Neural cell (in vitro differentiated cells): ENCODE data around the gene ACSS2. TPM values are rescaled to one million over a fixed set of nuclear protein-coding genes. Genes with fewer than 3 reads are reported as not detected.

Experiments used
- H2AFZ ChIP-seq: fragments of 200-600, 300-800 bp; sonication (generic), shearing (Covaris generic); 2 replicates; pipeline ENCODE4 v1.6.0; 2014; ENCODE audit warnings: low read depth, mild to moderate bottlenecking, antibody characterized with exemption, low read length, moderate library complexity
- H3F3A ChIP-seq: fragments of 200-600 bp; shearing (Covaris generic); 2 replicates; pipeline ENCODE4 v1.6.1; 2016; ENCODE audit warnings: mild to moderate bottlenecking, moderate library complexity, mixed read lengths, antibody characterized with exemption, low read length; ENCODE audit not compliant: insufficient read depth, poor library complexity, severe bottlenecking
- H3K27ac ChIP-seq: fragments of 200-600, 300-800 bp; sonication (generic), shearing (Covaris generic); 2 replicates; pipeline ENCODE4 v1.5.1; 2014; ENCODE audit warnings: mild to moderate bottlenecking, low read length, moderate library complexity
- H3K27me3 ChIP-seq: fragments of 300-800, 200-600 bp; sonication (generic), shearing (Covaris generic); 2 replicates; pipeline ENCODE4 v1.6.0; 2014; ENCODE audit warnings: mild to moderate bottlenecking, low read depth, low read length, moderate library complexity; ENCODE audit not compliant: insufficient read depth
- H3K36me3 ChIP-seq: fragments of 300-800, 200-600 bp; sonication (generic), shearing (Covaris generic); 2 replicates; pipeline ENCODE4 v1.5.1; 2014; ENCODE audit warnings: mild to moderate bottlenecking, antibody characterized with exemption, low read length, moderate library complexity; ENCODE audit not compliant: insufficient read depth
- H3K4me2 ChIP-seq: fragments of 300-800, 200-600 bp; sonication (generic), shearing (Covaris generic); 2 replicates; pipeline ENCODE4 v1.6.0; 2014; ENCODE audit warnings: mild to moderate bottlenecking, low read length
- H3K4me3 ChIP-seq: fragments of 300-800, 200-600 bp; sonication (generic), shearing (Covaris generic); 2 replicates; pipeline ENCODE4 v1.5.1; 2014; ENCODE audit warnings: mild to moderate bottlenecking, low read length, moderate library complexity
- H3K79me2 ChIP-seq: fragments of 200-600 bp; shearing (Covaris generic); replicated peaks from 2 replicates; pipeline ENCODE4 v1.6.0; 2014; ENCODE audit warnings: mild to moderate bottlenecking, low read length, moderate library complexity; ENCODE audit not compliant: insufficient read depth
- H3K9ac ChIP-seq: fragments of 300-800, 200-600 bp; sonication (generic), shearing (Covaris generic); 2 replicates; pipeline ENCODE4 v1.6.1; 2016; ENCODE audit warnings: mild to moderate bottlenecking, low read length, mixed read lengths
- H3K9me2 ChIP-seq: fragments of 200-600 bp; shearing (Covaris generic); 2 replicates; pipeline ENCODE4 v1.6.1; 2016; ENCODE audit warnings: mild to moderate bottlenecking, low read length, mixed read lengths; ENCODE audit not compliant: insufficient read depth
- H3K9me3 ChIP-seq: fragments of 200-600, 300-800 bp; sonication (generic), shearing (Covaris generic); 2 replicates; pipeline ENCODE4 v1.6.1; 2016; ENCODE audit warnings: mild to moderate bottlenecking, mixed run types, low read length, moderate library complexity, mixed read lengths
- H4K20me1 ChIP-seq: fragments of 200-600 bp; shearing (Covaris generic); 2 replicates; pipeline ENCODE4 v1.6.1; 2016; ENCODE audit warnings: mild to moderate bottlenecking, mixed run types; ENCODE audit not compliant: insufficient read depth
- CTCF ChIP-seq: fragments of 450-650 bp; IDR thresholded peaks from 2 replicates; pipeline ENCODE4 v1.5.1; 2014; ENCODE audit warnings: antibody characterized with exemption, mild to moderate bottlenecking, moderate library complexity; ENCODE audit not compliant: poor library complexity, severe bottlenecking
- EP300 ChIP-seq: fragments of 450-650 bp; conservative IDR thresholded peaks from 2 replicates; pipeline ENCODE4 v1.6.1; 2014; ENCODE audit warnings: antibody characterized with exemption, mild to moderate bottlenecking, moderate library complexity; ENCODE audit not compliant: poor library complexity, severe bottlenecking
- EZH2 ChIP-seq: fragments of 200-600, 300-800 bp; shearing (Covaris generic), sonication (generic); IDR thresholded peaks from 2 replicates; pipeline ENCODE4 v1.6.1; 2014; ENCODE audit warnings: antibody characterized with exemption, low read length, borderline replicate concordance, mild to moderate bottlenecking; ENCODE audit not compliant: insufficient read depth, poor library complexity, severe bottlenecking
- MXI1 ChIP-seq: fragments of 450-650 bp; conservative IDR thresholded peaks from 2 replicates; pipeline ENCODE4 v1.6.1; 2014; ENCODE audit warnings: antibody characterized with exemption, mild to moderate bottlenecking; ENCODE audit not compliant: poor library complexity, severe bottlenecking
- POLR2AphosphoS5 ChIP-seq: IDR thresholded peaks from 2 replicates; pipeline ENCODE4 v1.6.1; 2012
- RAD21 ChIP-seq: fragments of 450-650 bp; conservative IDR thresholded peaks from 2 replicates; pipeline ENCODE4 v1.6.1; 2014; ENCODE audit warnings: antibody characterized with exemption, mild to moderate bottlenecking, moderate library complexity
- SMC3 ChIP-seq: fragments of 450-650 bp; conservative IDR thresholded peaks from 2 replicates; pipeline ENCODE4 v1.6.1; 2014; ENCODE audit warnings: antibody characterized with exemption, mild to moderate bottlenecking, moderate library complexity; ENCODE audit not compliant: poor library complexity
- TAF1 ChIP-seq: IDR thresholded peaks from 2 replicates; pipeline ENCODE4 v1.6.1; 2012; ENCODE audit warnings: low read depth
- polyA plus RNA-seq: library from polyadenylated mRNA; depleted of rRNA; stranded (reverse); fragments of >200 nt; gene quantifications from 2 replicates; pipeline ENCODE4 v1.2.3, GENCODE V29; 2014
- TF ChIP-seq, protein P1 (sequence below): IDR thresholded peaks from 2 replicates; pipeline ENCODE4 v1.6.1; 2012; ENCODE audit warnings: borderline replicate concordance

ACSS2 gene
- polyA plus RNA-seq, 1 donor from 2014 or later: 12.3 TPM

- H3K9ac ChIP-seq: no peak overlapping the region
- H3K27me3 ChIP-seq: no peaks in the 10 kb centered on the region
Observed at GRCh38 chr20:34925981-34926380, 49.6 kb downstream of the ACSS2 start.

DNA sequence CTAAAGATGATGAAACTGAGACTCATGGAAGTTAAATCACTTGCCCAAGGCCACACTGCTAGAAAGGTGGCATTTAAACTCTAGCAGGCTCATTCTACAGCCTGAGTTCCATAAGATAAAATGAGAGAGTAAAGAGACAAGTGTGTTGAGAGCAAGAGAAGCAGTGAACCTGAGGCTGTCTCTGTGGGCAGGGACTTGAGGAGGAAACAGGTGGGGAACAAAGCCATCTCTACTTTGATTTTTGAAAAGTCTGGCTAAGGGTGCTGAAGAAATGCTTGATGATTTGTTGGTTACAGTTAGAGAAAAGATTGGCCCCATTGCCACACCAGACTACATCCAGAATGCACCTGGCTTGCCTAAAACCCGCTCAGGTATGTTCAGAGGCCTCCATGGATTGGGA, 50.2 kb downstream of the ACSS2 start:
- Histone ChIP-seq H3F3A (no peaks in the 10 kb centered on the region), H3K4me2 (no peak overlapping the region), H2AFZ (no peak overlapping the region), H4K20me1 (no peaks in the 10 kb centered on the region), H3K9me2 (no peaks in the 10 kb centered on the region), H3K79me2 (no peaks in the 10 kb centered on the region), H3K4me3 (no peak overlapping the region), H3K9ac (no peak overlapping the region), H3K27ac (no peak overlapping the region), H3K27me3 (no peaks in the 10 kb centered on the region), H3K36me3 (peaks cover 10% of the 10 kb centered on the region), H3K9me3 (no peaks in the 10 kb centered on the region)
- TF ChIP-seq EP300: no peak
- TF ChIP-seq CTCF: no peak
- no peak for TF ChIP-seq MXI1
- TF ChIP-seq TAF1: no peak

More at GRCh38 chr20:34925981-34926380, 49.6 kb downstream of the ACSS2 start:
- Histone ChIP-seq H3K36me3 (peaks cover 10% of the 10 kb centered on the region), H3K4me2 (no peak overlapping the region), H3F3A (no peaks in the 10 kb centered on the region), H4K20me1 (no peaks in the 10 kb centered on the region), H3K9me2 (no peaks in the 10 kb centered on the region), H3K4me3 (no peak overlapping the region), H3K27ac (no peak overlapping the region), H2AFZ (no peak overlapping the region), H3K9me3 (no peaks in the 10 kb centered on the region), H3K79me2 (no peaks in the 10 kb centered on the region)
- no peak for TF ChIP-seq EP300

- Histone ChIP-seq H3K27ac (no peak overlapping the region), H3K4me2 (no peak overlapping the region), H3K9me2 (no peaks in the 10 kb centered on the region), H3K9me3 (no peaks in the 10 kb centered on the region), H3K27me3 (no peaks in the 10 kb centered on the region), H3F3A (no peaks in the 10 kb centered on the region), H3K9ac (no peak overlapping the region), H3K36me3 (peaks cover 10% of the 10 kb centered on the region), H2AFZ (no peak overlapping the region), H4K20me1 (no peaks in the 10 kb centered on the region), H3K4me3 (no peak overlapping the region), H3K79me2 (no peaks in the 10 kb centered on the region)
- TF ChIP-seq RAD21: no peak
- no peak for TF ChIP-seq POLR2AphosphoS5
- no peak for TF ChIP-seq SMC3
- TF ChIP-seq MXI1: no peak
- no peak for TF ChIP-seq TAF1
- TF ChIP-seq EP300: no peak
- no peak for TF ChIP-seq EZH2
- TF ChIP-seq, protein P1, sequence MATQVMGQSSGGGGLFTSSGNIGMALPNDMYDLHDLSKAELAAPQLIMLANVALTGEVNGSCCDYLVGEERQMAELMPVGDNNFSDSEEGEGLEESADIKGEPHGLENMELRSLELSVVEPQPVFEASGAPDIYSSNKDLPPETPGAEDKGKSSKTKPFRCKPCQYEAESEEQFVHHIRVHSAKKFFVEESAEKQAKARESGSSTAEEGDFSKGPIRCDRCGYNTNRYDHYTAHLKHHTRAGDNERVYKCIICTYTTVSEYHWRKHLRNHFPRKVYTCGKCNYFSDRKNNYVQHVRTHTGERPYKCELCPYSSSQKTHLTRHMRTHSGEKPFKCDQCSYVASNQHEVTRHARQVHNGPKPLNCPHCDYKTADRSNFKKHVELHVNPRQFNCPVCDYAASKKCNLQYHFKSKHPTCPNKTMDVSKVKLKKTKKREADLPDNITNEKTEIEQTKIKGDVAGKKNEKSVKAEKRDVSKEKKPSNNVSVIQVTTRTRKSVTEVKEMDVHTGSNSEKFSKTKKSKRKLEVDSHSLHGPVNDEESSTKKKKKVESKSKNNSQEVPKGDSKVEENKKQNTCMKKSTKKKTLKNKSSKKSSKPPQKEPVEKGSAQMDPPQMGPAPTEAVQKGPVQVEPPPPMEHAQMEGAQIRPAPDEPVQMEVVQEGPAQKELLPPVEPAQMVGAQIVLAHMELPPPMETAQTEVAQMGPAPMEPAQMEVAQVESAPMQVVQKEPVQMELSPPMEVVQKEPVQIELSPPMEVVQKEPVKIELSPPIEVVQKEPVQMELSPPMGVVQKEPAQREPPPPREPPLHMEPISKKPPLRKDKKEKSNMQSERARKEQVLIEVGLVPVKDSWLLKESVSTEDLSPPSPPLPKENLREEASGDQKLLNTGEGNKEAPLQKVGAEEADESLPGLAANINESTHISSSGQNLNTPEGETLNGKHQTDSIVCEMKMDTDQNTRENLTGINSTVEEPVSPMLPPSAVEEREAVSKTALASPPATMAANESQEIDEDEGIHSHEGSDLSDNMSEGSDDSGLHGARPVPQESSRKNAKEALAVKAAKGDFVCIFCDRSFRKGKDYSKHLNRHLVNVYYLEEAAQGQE: no peak
- TF ChIP-seq CTCF: no peak
Observed at GRCh38 chr20:34927736-34928135, 51.3 kb downstream of the ACSS2 start.
